B cell (primary cell): ENCODE data around the gene FAM53C. TPM values are rescaled to one million over a fixed set of nuclear protein-coding genes. Genes with fewer than 3 reads are reported as not detected.

Experiments
- ATAC-seq: fragments of 200-7000 bp; cut with Tn5 transposase; one replicate; pipeline ENCODE4 v1.10.0; 2021; ENCODE audit warnings: low read depth, mild to moderate bottlenecking, moderate number of reproducible peaks, moderate library complexity
- CTCF ChIA-PET: fragments of 350-600 bp; sonication (Branson Sonifier 250); formaldehyde crosslinking; loops from one replicate; lab custom pipeline; 2021; ENCODE audit warnings: antibody characterized with exemption, inconsistent platforms; lab: Charles Lee
- POLR2A ChIA-PET: fragments of 350-600 bp; sonication (Branson Sonifier 250); formaldehyde crosslinking; loops from one replicate; lab custom pipeline; 2021; ENCODE audit warnings: antibody characterized with exemption; lab: Charles Lee
- DNase-seq: peaks from one replicate; pipeline ENCODE4 v3.0.0; 2013
- H2AFZ ChIP-seq: 2 replicates; pipeline ENCODE4 v1.6.1; 2012; ENCODE audit warnings: mild to moderate bottlenecking, low read depth, low read length; ENCODE audit not compliant: insufficient read depth, poor library complexity, severe bottlenecking
- H3K27ac ChIP-seq, 2 donors: 1 replicate in 1 of 2; 2 replicates in 1 of 2; pipeline ENCODE4 v1.5.1; 2012 to 2013; ENCODE audit warnings: low read length in 2 of 2, mild to moderate bottlenecking in 2 of 2, moderate library complexity in 1 of 2
- H3K27me3 ChIP-seq, 4 experiments: fragments of 200-600 bp in 1 of 4; sonication (generic) in 1 of 4; replicated peaks in 1 of 4; 1 replicate in 2 of 4; 2 replicates in 2 of 4; pipeline versions ENCODE4 v1.6.1 to v1.7.0; 2013 to 2016; ENCODE audit warnings: low read length in 3 of 4, mild to moderate bottlenecking in 2 of 4, mixed read lengths in 1 of 4, moderate library complexity in 1 of 4; ENCODE audit not compliant: insufficient read depth in 4 of 4, control insufficient read depth in 3 of 4; ENCODE audit errors: control extremely low read depth in 1 of 4
- H3K36me3 ChIP-seq, 2 experiments: replicated peaks in 1 of 2; 1 replicate in 1 of 2; 2 replicates in 1 of 2; pipeline versions ENCODE4 v1.6.1 to v1.7.1; 2013; ENCODE audit warnings: low read length in 1 of 2; ENCODE audit not compliant: insufficient read depth in 2 of 2, control insufficient read depth in 1 of 2; ENCODE audit errors: control extremely low read depth in 1 of 2, extremely low read depth in 1 of 2
- H3K4me1 ChIP-seq, 2 donors: fragments of 200-600 bp in 1 of 2; sonication (generic) in 1 of 2; 1 replicate in 1 of 2; 2 replicates in 1 of 2; pipeline versions ENCODE4 v1.5.1 to v1.6.1; 2013 to 2017; ENCODE audit warnings: low read length in 2 of 2; ENCODE audit not compliant: control insufficient read depth in 2 of 2, insufficient read depth in 2 of 2
- H3K4me2 ChIP-seq: replicated peaks from 2 replicates; pipeline ENCODE3; 2012; ENCODE audit warnings: mild to moderate bottlenecking, low read depth, low read length; ENCODE audit not compliant: poor library complexity, severe bottlenecking
- H3K4me3 ChIP-seq, 5 experiments: fragments of 200-600 bp in 1 of 5; sonication (generic) in 1 of 5; 1 replicate in 3 of 5; 2 replicates in 2 of 5; pipeline versions ENCODE4 v1.5.1 to v1.7.0; 2011 to 2016; ENCODE audit warnings: low read length in 4 of 5, mild to moderate bottlenecking in 4 of 5, low read depth in 2 of 5, control low read depth in 1 of 5, moderate library complexity in 1 of 5; ENCODE audit not compliant: insufficient read depth in 1 of 5; ENCODE audit errors: control extremely low read depth in 1 of 5, extremely low read depth in 1 of 5
- H3K79me2 ChIP-seq: fragments of 200-600 bp; sonication (generic); one replicate; pipeline ENCODE4 v1.6.0; 2016; ENCODE audit warnings: low read length; ENCODE audit not compliant: control insufficient read depth, insufficient read depth
- H3K9ac ChIP-seq: fragments of 200-600 bp; sonication (generic); 2 replicates; pipeline ENCODE4 v1.6.1; 2017; ENCODE audit warnings: mild to moderate bottlenecking, low read length, moderate library complexity
- H3K9me3 ChIP-seq, 3 donors: one replicate each; pipeline versions ENCODE4 v1.6.1 to v1.7.1; 2013; ENCODE audit warnings: low read length in 2 of 3; ENCODE audit not compliant: control insufficient read depth in 2 of 3, insufficient read depth in 1 of 3; ENCODE audit errors: control extremely low read depth in 1 of 3
- H4K20me1 ChIP-seq: 2 replicates; pipeline ENCODE4 v1.6.0; 2012; ENCODE audit warnings: mild to moderate bottlenecking, low read length; ENCODE audit not compliant: insufficient read depth, control insufficient read depth, poor library complexity, severe bottlenecking
- H3K27ac Mint-ChIP-seq: one replicate; pipeline ENCODE4 v1.8.0; 2021; ENCODE audit warnings: mixed read lengths
- H3K27me3 Mint-ChIP-seq: one replicate; pipeline ENCODE4 v1.8.0; 2021; ENCODE audit warnings: mixed read lengths
- H3K4me1 Mint-ChIP-seq: one replicate; pipeline ENCODE4 v1.8.0; 2021; ENCODE audit warnings: mixed read lengths
- H3K4me3 Mint-ChIP-seq: one replicate; pipeline ENCODE4 v1.8.0; 2021; ENCODE audit warnings: mixed read lengths
- H3K9me3 Mint-ChIP-seq: one replicate; pipeline ENCODE4 v1.8.0; 2022; ENCODE audit warnings: mixed read lengths; ENCODE audit not compliant: insufficient read depth
- CTCF ChIP-seq: fragments of 200-600 bp; IDR thresholded peaks from one replicate; pipeline ENCODE4 v1.8.0; 2022; ENCODE audit warnings: antibody characterized with exemption, mild to moderate bottlenecking
- EZH2 ChIP-seq: IDR thresholded peaks from 2 replicates; pipeline ENCODE4 v1.6.1; 2012; ENCODE audit warnings: borderline replicate concordance, low read depth, mild to moderate bottlenecking, moderate library complexity, low read length; ENCODE audit not compliant: insufficient read depth, poor library complexity, severe bottlenecking
- whole genome bisulfite sequencing: methylation state at CpG from one replicate; pipeline ENCODE4 v1.1.5; 2013; ENCODE audit warnings: missing lambda C conversion rate; ENCODE audit not compliant: insufficient coverage; 5-methylcytosine and 5-hydroxymethylcytosine counted together
- intact Hi-C: fragments of 100-400 bp; cut with micrococcal nuclease; formaldehyde crosslinking; loops from one replicate; pipeline ENCODE4 v1.10.0; 2022
- polyA plus RNA-seq: library from polyadenylated mRNA; depleted of rRNA; stranded (reverse); fragments of >200 nt; gene quantifications from 2 replicates; pipeline ENCODE4 v1.2.3, GENCODE V29; 2012
- total RNA-seq, 2 donors: library from RNA; stranded (reverse); fragments of 120-200 nt in 1 of 2; gene quantifications; 1 replicate in 1 of 2; 2 replicates in 1 of 2; pipeline versions ENCODE4 v1.2.3 to v1.2.4, GENCODE V29; 2013 to 2022

Gene FAM53C
- total and polyA plus RNA-seq, 2 donors (not counting 1 experiment from before 2014, with no cell fraction given) = 29.8 to 44.9 TPM

- no peaks in the 10 kb centered on the region for H3K27me3 Mint-ChIP-seq
- H3K4me2 ChIP-seq = no peak overlapping the region
- H3K4me1 ChIP-seq = peaks cover 17 to 18% of the 10 kb centered on the region in 2 donors
- ChIA-PET CTCF (interaction anchor here (1.0 to 9.3 kb wide), 2 partner anchors 13 to 25 kb away, joined by 3 to 278 read pairs; partner anchors contain the start of genes CDC25C and FAM53C), POLR2A (no interaction called here)
- no peaks in the 10 kb centered on the region for H3K27me3 ChIP-seq
- peak overlapping the region; percentile 54 for H3K27ac Mint-ChIP-seq
- H3K9ac ChIP-seq = no peak overlapping the region
- DNase-seq = no peak
- H3K27ac ChIP-seq = no peak overlapping the region
- H3K9me3 Mint-ChIP-seq = no peaks in the 10 kb centered on the region
- TF ChIP-seq CTCF (no peak), EZH2 (no peak)
- H3K4me3 Mint-ChIP-seq = peak overlapping the region; percentile 35
- no peak overlapping the region for H2AFZ ChIP-seq
- peaks cover 18% of the 10 kb centered on the region for H4K20me1 ChIP-seq
- ATAC-seq = no peak
- H3K36me3 ChIP-seq = peaks cover 2 to 35% of the 10 kb centered on the region in 2 experiments
- WGBS = 75% methylated on average over 1 of the region's 1 CpG
- intact Hi-C loops = loop anchor here (10.0 kb wide), 2 partner anchors 85 to 925 kb away; partner anchors contain the start of gene REEP2
- no peak overlapping the region for H3K4me3 ChIP-seq
- H3K9me3 ChIP-seq = peaks cover 0 to 7% (median 4%) of the 10 kb centered on the region in 3 donors
- peaks cover 31% of the 10 kb centered on the region for H3K4me1 Mint-ChIP-seq
- peaks cover 37% of the 10 kb centered on the region for H3K79me2 ChIP-seq
These were observed 11.9 kb downstream of the FAM53C start for GRCh38 chr5:138349852-138350562.

GRCh38 chr5:138350563-138350890 lies 12.5 kb downstream of the FAM53C start:
- peak overlapping the region; percentile 35 for H3K4me3 Mint-ChIP-seq

More at GRCh38 chr5:138350563-138350890, 12.5 kb downstream of the FAM53C start:
- H3K27me3 ChIP-seq = no peaks in the 10 kb centered on the region
- peak overlapping the region; percentile 54 for H3K27ac Mint-ChIP-seq
- no peaks in the 10 kb centered on the region for H3K27me3 Mint-ChIP-seq
- TF ChIP-seq CTCF (no peak), EZH2 (no peak)
- H3K9ac ChIP-seq = no peak overlapping the region
- H2AFZ ChIP-seq = no peak overlapping the region
- peaks cover 36% of the 10 kb centered on the region for H3K4me1 Mint-ChIP-seq
- peaks cover 41% of the 10 kb centered on the region for H3K79me2 ChIP-seq
- H3K4me1 ChIP-seq = peaks cover 23 to 24% of the 10 kb centered on the region in 2 donors
- ChIA-PET POLR2A (no interaction called here), CTCF (interaction anchor here (9.3 kb wide), 1 partner anchor 13 kb away, joined by 278 read pairs; the partner anchor contains the start of genes CDC25C and FAM53C)
- no peak overlapping the region for H3K4me2 ChIP-seq
- no peak overlapping the region for H3K4me3 ChIP-seq
- no peaks in the 10 kb centered on the region for H3K9me3 Mint-ChIP-seq
- DNase-seq = no peak
- peak overlapping the region in 1 of 2 donors; percentile 18 for H3K27ac ChIP-seq
- peaks cover 23% of the 10 kb centered on the region for H4K20me1 ChIP-seq
- peaks cover 0 to 7% (median 4%) of the 10 kb centered on the region in 3 donors for H3K9me3 ChIP-seq
- H3K36me3 ChIP-seq = peaks cover 2 to 30% of the 10 kb centered on the region in 2 experiments
- intact Hi-C loops = loop anchor here (10.0 kb wide), 2 partner anchors 84 to 924 kb away; partner anchors contain the start of gene REEP2
- no peak for ATAC-seq
